Stimulated activated CD8-positive, alpha-beta memory T cell treated with anti-CD3 and anti-CD28 coated beads, Interleukin-15, amount 100 ng/mL, for 24 hours (primary cell): ENCODE results near the gene PSMA7.

Source experiments
- DNase-seq: peaks from one replicate; pipeline ENCODE4 v3.0.0-alpha.2; 2020; ENCODE audit warnings: low read depth

The PSMA7 gene

GRCh38 chr20:62171245-62171644 is 28.1 kb upstream of the PSMA7 start:
- no peak for DNase-seq

GRCh38 chr20:62170536-62170935 is 27.3 kb upstream of the PSMA7 start:
- no peak for DNase-seq

- no peak for DNase-seq
Observed at GRCh38 chr20:62168890-62169435, 25.8 kb upstream of the PSMA7 start.

- DNase-seq: no peak
Observed at GRCh38 chr20:62168061-62168460, 24.9 kb upstream of the PSMA7 start.

GRCh38 chr20:62167474-62167873 is 24.3 kb upstream of the PSMA7 start:
- DNase-seq: no peak

GRCh38 chr20:62165762-62166399 is 22.7 kb upstream of the PSMA7 start:
- DNase-seq: no peak

GRCh38 chr20:62164879-62165761 is 21.9 kb upstream of the PSMA7 start:
- no peak for DNase-seq

- no peak for DNase-seq
Observed at GRCh38 chr20:62163986-62164762, 21.0 kb upstream of the PSMA7 start.

GRCh38 chr20:62163485-62163865 is 20.3 kb upstream of the PSMA7 start:
- no peak for DNase-seq

GRCh38 chr20:62162765-62163484 is 19.7 kb upstream of the PSMA7 start:
- no peak for DNase-seq

GRCh38 chr20:62161347-62161746 is 18.2 kb upstream of the PSMA7 start:
- DNase-seq: no peak

- DNase-seq: no peak
Observed at GRCh38 chr20:62160876-62161275, 17.7 kb upstream of the PSMA7 start.

GRCh38 chr20:62160253-62160652 is 17.1 kb upstream of the PSMA7 start:
- no peak for DNase-seq

GRCh38 chr20:62159839-62160238 is 16.6 kb upstream of the PSMA7 start:
- no peak for DNase-seq

GRCh38 chr20:62159052-62159451 is 15.9 kb upstream of the PSMA7 start:
- no peak for DNase-seq

- no peak for DNase-seq
Observed at GRCh38 chr20:62158541-62158940, 15.3 kb upstream of the PSMA7 start.

- DNase-seq: no peak
Observed at GRCh38 chr20:62158088-62158400, 14.8 kb upstream of the PSMA7 start.

GRCh38 chr20:62157387-62158087 is 14.3 kb upstream of the PSMA7 start:
- no peak for DNase-seq

- DNase-seq: peak; percentile 52
Observed at GRCh38 chr20:62156592-62157386, 13.6 kb upstream of the PSMA7 start.

GRCh38 chr20:62156254-62156556 is 13.0 kb upstream of the PSMA7 start:
- no peak for DNase-seq
